Mesenchymal stem cell (in vitro differentiated cells and primary cell): ENCODE measurements around the gene DEPDC5.

ENCODE experiments used
- DNase-seq: peaks from one replicate; pipeline ENCODE4 v3.0.0-alpha.2; 2013
- H2AFZ ChIP-seq: one replicate; pipeline ENCODE4 v1.6.1; 2013; ENCODE audit warnings: low read depth, mild to moderate bottlenecking, control low read depth, inconsistent platforms, low read length, moderate library complexity
- H2AK5ac ChIP-seq: 2 replicates; pipeline ENCODE4 v1.6.1; 2013; ENCODE audit warnings: low read length, moderate library complexity, mild to moderate bottlenecking, inconsistent platforms; ENCODE audit not compliant: severe bottlenecking
- H2BK120ac ChIP-seq: one replicate; pipeline ENCODE4 v1.6.1; 2013; ENCODE audit warnings: low read depth, mild to moderate bottlenecking, inconsistent platforms, low read length, moderate library complexity
- H2BK12ac ChIP-seq, 2 experiments: one replicate each; pipeline ENCODE4 v1.6.1; 2013; ENCODE audit warnings: inconsistent platforms in 2 of 2, low read length in 2 of 2, mild to moderate bottlenecking in 2 of 2, moderate library complexity in 2 of 2, control low read depth in 1 of 2
- H2BK15ac ChIP-seq: one replicate; pipeline ENCODE4 v1.6.1; 2013; ENCODE audit warnings: mild to moderate bottlenecking, low read depth, inconsistent platforms; ENCODE audit not compliant: poor library complexity, severe bottlenecking
- H2BK5ac ChIP-seq: 2 replicates; pipeline ENCODE4 v1.6.1; 2013; ENCODE audit warnings: low read depth, mild to moderate bottlenecking, low read length, control low read depth, inconsistent platforms; ENCODE audit not compliant: poor library complexity, severe bottlenecking
- H3K14ac ChIP-seq, 2 experiments: one replicate each; pipeline ENCODE4 v1.6.1; 2013; ENCODE audit warnings: inconsistent platforms in 2 of 2, low read length in 2 of 2, control low read depth in 1 of 2, mild to moderate bottlenecking in 1 of 2, moderate library complexity in 1 of 2
- H3K18ac ChIP-seq, 2 experiments: one replicate each; pipeline ENCODE4 v1.6.1; 2013; ENCODE audit warnings: inconsistent platforms in 2 of 2, low read length in 2 of 2, control low read depth in 1 of 2, low read depth in 1 of 2, mild to moderate bottlenecking in 1 of 2
- H3K23ac ChIP-seq, 2 experiments: one replicate each; pipeline ENCODE4 v1.6.1; 2013; ENCODE audit warnings: inconsistent platforms in 2 of 2, low read length in 2 of 2, mild to moderate bottlenecking in 2 of 2, moderate library complexity in 2 of 2, control low read depth in 1 of 2
- H3K27ac ChIP-seq: 2 replicates; pipeline ENCODE4 v1.5.1; 2013; ENCODE audit warnings: mild to moderate bottlenecking, moderate library complexity, low read length, control low read depth, inconsistent platforms; ENCODE audit not compliant: poor library complexity, severe bottlenecking
- H3K27me3 ChIP-seq, 2 experiments: 2 replicates each; pipeline versions ENCODE4 v1.6.1 to v1.7.0; 2013; ENCODE audit warnings: low read length in 2 of 2, mild to moderate bottlenecking in 2 of 2, moderate library complexity in 2 of 2, control low read depth in 1 of 2, inconsistent platforms in 1 of 2; ENCODE audit not compliant: control insufficient read depth in 1 of 2, insufficient read depth in 1 of 2
- H3K36me3 ChIP-seq, 2 experiments: 2 replicates each; pipeline versions ENCODE4 v1.6.1 to v1.7.0; 2013; ENCODE audit warnings: low read length in 2 of 2, control low read depth in 1 of 2, inconsistent platforms in 1 of 2, low read depth in 1 of 2, mild to moderate bottlenecking in 1 of 2; ENCODE audit not compliant: insufficient read depth in 2 of 2, control insufficient read depth in 1 of 2
- H3K4ac ChIP-seq, 2 experiments: one replicate each; pipeline ENCODE4 v1.6.1; 2013; ENCODE audit warnings: inconsistent platforms in 2 of 2, low read length in 2 of 2, mild to moderate bottlenecking in 2 of 2, moderate library complexity in 2 of 2, control low read depth in 1 of 2, low read depth in 1 of 2
- H3K4me1 ChIP-seq: 2 replicates; pipeline ENCODE4 v1.6.1; 2013; ENCODE audit warnings: low read depth, low read length, control low read depth; ENCODE audit not compliant: control insufficient read depth, insufficient read depth
- H3K4me2 ChIP-seq: 2 replicates; pipeline ENCODE4 v1.6.1; 2013; ENCODE audit warnings: low read length, mild to moderate bottlenecking, inconsistent platforms; ENCODE audit not compliant: poor library complexity, severe bottlenecking
- H3K4me3 ChIP-seq, 2 experiments: 2 replicates each; pipeline versions ENCODE4 v1.5.1 to v1.7.0; 2013; ENCODE audit warnings: low read length in 2 of 2, mild to moderate bottlenecking in 2 of 2, control low read depth in 1 of 2, low read depth in 1 of 2; ENCODE audit not compliant: insufficient read depth in 1 of 2
- H3K79me1 ChIP-seq: replicated peaks from 2 replicates; pipeline ENCODE4 v1.6.1; 2013; ENCODE audit warnings: mild to moderate bottlenecking, control low read depth, low read length, inconsistent platforms; ENCODE audit not compliant: poor library complexity, severe bottlenecking
- H3K9ac ChIP-seq: 2 replicates; pipeline ENCODE4 v1.7.0; 2013; ENCODE audit warnings: mild to moderate bottlenecking, low read length, moderate library complexity
- H3K9me3 ChIP-seq: 2 replicates; pipeline ENCODE4 v1.7.0; 2013; ENCODE audit warnings: mild to moderate bottlenecking, low read length; ENCODE audit not compliant: control insufficient read depth
- H4K8ac ChIP-seq: one replicate; pipeline ENCODE4 v1.6.1; 2013; ENCODE audit warnings: inconsistent platforms, mild to moderate bottlenecking, low read length, moderate library complexity
- H4K91ac ChIP-seq: one replicate; pipeline ENCODE4 v1.6.1; 2013; ENCODE audit warnings: mild to moderate bottlenecking, low read length, inconsistent platforms
- WGBS: methylation state at CpG from one replicate; pipeline ENCODE4 v1.1.7; 2013; ENCODE audit warnings: mixed read lengths; 5-methylcytosine and 5-hydroxymethylcytosine counted together

DEPDC5 gene

DNA sequence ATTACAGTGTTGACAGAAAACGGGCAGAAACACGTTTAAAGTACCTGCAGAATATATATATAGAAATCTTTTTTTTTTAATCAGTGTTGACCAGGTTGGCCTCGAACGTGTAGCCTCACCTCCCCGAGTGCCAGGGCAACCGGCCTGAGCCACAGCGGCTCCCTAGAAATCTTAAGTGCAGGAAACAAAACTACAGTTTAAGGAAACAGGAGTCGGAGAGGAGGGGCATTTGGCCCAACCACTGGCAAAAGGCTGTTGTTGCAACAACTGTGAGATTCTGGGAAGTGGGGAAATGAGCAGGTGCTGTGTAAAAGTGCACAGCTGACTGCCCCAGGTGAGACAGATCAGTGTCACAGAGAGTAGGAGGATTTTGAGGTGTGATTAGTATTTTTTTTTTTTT is 194.2 kb downstream of the DEPDC5 start:
- no peak overlapping the region for H3K23ac ChIP-seq
- H4K8ac ChIP-seq, result no peak overlapping the region
- no peak overlapping the region for H3K14ac ChIP-seq
- WGBS, result 95% methylated on average over 6 of the region's 8 CpGs
- H3K9ac ChIP-seq, result no peak overlapping the region
- H2AFZ ChIP-seq, result no peak overlapping the region
- no peak overlapping the region for H2BK12ac ChIP-seq
- no peak overlapping the region for H2BK5ac ChIP-seq
- DNase-seq, result no peak
- no peak overlapping the region for H2BK15ac ChIP-seq
- no peak overlapping the region for H4K91ac ChIP-seq
- no peak overlapping the region for H3K4ac ChIP-seq
- H3K4me3 ChIP-seq, result no peak overlapping the region
- no peak overlapping the region for H2AK5ac ChIP-seq
- H2BK120ac ChIP-seq, result no peak overlapping the region
- H3K27me3 ChIP-seq, result no peaks in the 10 kb centered on the region
- H3K9me3 ChIP-seq, result no peaks in the 10 kb centered on the region
- no peak overlapping the region for H3K18ac ChIP-seq
- H3K79me1 ChIP-seq, result no peaks in the 10 kb centered on the region
- H3K4me2 ChIP-seq, result no peak overlapping the region
- H3K36me3 ChIP-seq, result peaks cover 16 to 17% of the 10 kb centered on the region in 2 experiments
- H3K4me1 ChIP-seq, result peaks cover 12% of the 10 kb centered on the region
- no peak overlapping the region for H3K27ac ChIP-seq

DNA sequence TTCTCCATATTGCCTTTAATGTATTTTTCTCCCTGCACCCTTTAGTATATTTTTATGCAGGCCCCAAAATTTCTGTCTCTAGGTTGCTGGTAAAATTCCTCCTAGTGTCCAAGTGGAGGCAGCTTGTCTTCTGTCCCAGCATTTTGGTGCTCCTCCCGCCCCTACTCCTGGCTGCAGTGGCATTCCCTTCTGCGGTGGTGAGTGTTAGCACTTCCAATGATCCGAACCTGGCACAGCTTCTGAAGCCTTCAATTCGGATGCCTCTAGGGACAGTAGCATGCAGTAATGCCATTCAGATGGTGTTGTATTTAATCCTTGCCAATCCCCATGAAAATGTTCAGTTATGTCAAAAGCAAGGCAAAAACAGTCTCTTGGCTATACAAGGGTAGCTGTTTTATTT is 196.4 kb downstream of the DEPDC5 start:
- Histone ChIP-seq H3K14ac (no peak overlapping the region), H4K8ac (no peak overlapping the region), H3K9me3 (no peaks in the 10 kb centered on the region), H3K4ac (no peak overlapping the region), H3K27ac (no peak overlapping the region), H3K4me1 (peaks cover 8% of the 10 kb centered on the region), H2BK5ac (no peak overlapping the region), H3K79me1 (no peaks in the 10 kb centered on the region), H3K27me3 (no peaks in the 10 kb centered on the region), H3K36me3 (peaks cover 16 to 17% of the 10 kb centered on the region in 2 experiments), H2AFZ (no peak overlapping the region), H3K4me2 (no peak overlapping the region), H3K18ac (no peak overlapping the region), H3K9ac (peak overlapping the region; percentile 12), H4K91ac (no peak overlapping the region), H2BK120ac (no peak overlapping the region), H2BK12ac (no peak overlapping the region), H3K23ac (no peak overlapping the region), H2AK5ac (no peak overlapping the region), H3K4me3 (no peak overlapping the region), H2BK15ac (no peak overlapping the region)
- WGBS, result 98% methylated on average over 4 of the region's 4 CpGs
- DNase-seq, result no peak

DNA sequence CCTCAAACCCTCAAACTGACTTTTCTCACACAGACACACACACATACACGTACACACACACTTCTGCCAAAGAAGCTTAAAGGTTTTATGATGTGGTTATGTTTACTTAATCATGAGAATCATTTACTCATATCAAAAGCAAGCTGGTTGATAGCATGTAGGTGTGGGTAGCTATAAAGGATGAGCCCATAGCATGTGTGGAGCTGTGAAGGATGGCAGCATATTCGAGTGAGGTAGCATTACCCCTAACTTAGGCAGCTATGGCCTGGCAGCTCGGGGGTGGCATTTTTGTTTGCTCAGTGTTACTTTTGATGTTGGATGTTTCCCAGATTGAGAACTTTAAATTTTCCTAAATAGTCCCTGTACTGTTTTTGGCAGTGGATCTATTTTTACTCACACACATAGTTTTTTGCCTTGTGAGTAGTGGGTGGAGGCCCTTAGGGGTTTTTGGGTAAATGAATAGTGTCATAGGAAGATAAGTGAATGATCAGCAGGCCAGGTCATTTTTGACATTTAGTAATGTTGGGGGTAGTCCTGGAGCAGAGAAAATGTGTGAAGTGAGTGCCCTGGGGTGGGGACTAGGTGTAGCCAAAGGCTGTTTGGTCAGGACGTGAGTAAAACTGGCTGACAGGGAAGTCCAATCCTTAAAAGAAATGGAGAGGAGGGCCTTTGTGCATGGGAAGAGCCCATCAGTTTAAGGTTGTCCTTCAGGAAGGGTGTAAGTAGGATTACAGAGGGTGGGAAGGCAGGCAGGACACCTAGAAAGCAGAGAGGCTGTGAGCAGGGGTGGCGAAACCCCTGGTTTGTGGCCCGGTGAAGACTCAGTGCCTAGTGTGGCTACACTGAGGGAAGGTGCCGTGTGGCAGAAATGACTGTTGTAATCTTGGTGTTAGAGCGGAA is 197.6 kb downstream of the DEPDC5 start:
- Histone ChIP-seq H4K8ac (peak overlapping the region; percentile 65), H2AK5ac (peak overlapping the region; percentile 17), H3K27me3 (no peaks in the 10 kb centered on the region), H2BK12ac (peak overlapping the region in 1 of 2 experiments; percentile 8), H3K4me3 (no peak overlapping the region), H3K79me1 (peaks cover under 1% of the 10 kb centered on the region), H3K9ac (peak overlapping the region; percentile 53), H3K27ac (peak overlapping the region; percentile 41), H3K9me3 (no peaks in the 10 kb centered on the region), H3K4me2 (no peak overlapping the region), H2AFZ (no peak overlapping the region), H2BK5ac (no peak overlapping the region), H3K23ac (no peak overlapping the region), H2BK15ac (no peak overlapping the region), H3K4ac (no peak overlapping the region), H3K36me3 (peaks cover 21 to 26% of the 10 kb centered on the region in 2 experiments), H3K4me1 (peaks cover 6% of the 10 kb centered on the region), H4K91ac (peak overlapping the region; percentile 79), H3K18ac (peak overlapping the region; percentile 44 to 61), H3K14ac (no peak overlapping the region), H2BK120ac (no peak overlapping the region)
- 89% methylated on average over 6 of the region's 8 CpGs for WGBS
- no peak for DNase-seq

DNA sequence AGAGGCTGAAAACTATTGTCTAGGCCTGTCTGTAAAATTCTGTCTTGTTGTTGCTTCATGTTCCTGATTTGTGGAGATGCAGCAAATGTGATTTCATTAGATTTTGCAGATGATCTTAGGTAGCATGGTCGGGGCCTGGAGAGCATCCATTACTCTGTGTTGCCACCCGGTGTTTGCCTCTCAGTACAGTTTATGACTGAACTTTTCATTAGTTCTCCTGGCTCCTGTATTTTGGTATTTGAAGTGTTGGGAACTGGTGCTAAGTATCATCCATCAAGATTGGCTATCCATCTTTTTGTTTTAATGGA is 198.2 kb downstream of the DEPDC5 start:
- Histone ChIP-seq H2BK120ac (no peak overlapping the region), H3K18ac (no peak overlapping the region), H2BK5ac (no peak overlapping the region), H2BK12ac (no peak overlapping the region), H4K91ac (no peak overlapping the region), H2AK5ac (peak overlapping the region; percentile 17), H3K27me3 (no peaks in the 10 kb centered on the region), H3K9ac (peak overlapping the region; percentile 53), H3K9me3 (no peaks in the 10 kb centered on the region), H3K36me3 (peaks cover 24 to 32% of the 10 kb centered on the region in 2 experiments), H2AFZ (no peak overlapping the region), H3K4me1 (peaks cover 6% of the 10 kb centered on the region), H3K4me2 (no peak overlapping the region), H2BK15ac (no peak overlapping the region), H3K27ac (peak overlapping the region; percentile 41), H3K14ac (no peak overlapping the region), H4K8ac (peak overlapping the region; percentile 65), H3K4me3 (no peak overlapping the region), H3K4ac (no peak overlapping the region), H3K23ac (no peak overlapping the region), H3K79me1 (peaks cover 1% of the 10 kb centered on the region)
- peak; percentile 29 for DNase-seq
- 85% methylated on average over 2 of the region's 2 CpGs for WGBS
